ENCODE data around the gene CHERP.
"Not testable (repeated sequence)": the region's sequence is repeated elsewhere in the genome, so short reads cannot be mapped to it uniquely, and the experiment has no call there.

The CHERP gene

DNA sequence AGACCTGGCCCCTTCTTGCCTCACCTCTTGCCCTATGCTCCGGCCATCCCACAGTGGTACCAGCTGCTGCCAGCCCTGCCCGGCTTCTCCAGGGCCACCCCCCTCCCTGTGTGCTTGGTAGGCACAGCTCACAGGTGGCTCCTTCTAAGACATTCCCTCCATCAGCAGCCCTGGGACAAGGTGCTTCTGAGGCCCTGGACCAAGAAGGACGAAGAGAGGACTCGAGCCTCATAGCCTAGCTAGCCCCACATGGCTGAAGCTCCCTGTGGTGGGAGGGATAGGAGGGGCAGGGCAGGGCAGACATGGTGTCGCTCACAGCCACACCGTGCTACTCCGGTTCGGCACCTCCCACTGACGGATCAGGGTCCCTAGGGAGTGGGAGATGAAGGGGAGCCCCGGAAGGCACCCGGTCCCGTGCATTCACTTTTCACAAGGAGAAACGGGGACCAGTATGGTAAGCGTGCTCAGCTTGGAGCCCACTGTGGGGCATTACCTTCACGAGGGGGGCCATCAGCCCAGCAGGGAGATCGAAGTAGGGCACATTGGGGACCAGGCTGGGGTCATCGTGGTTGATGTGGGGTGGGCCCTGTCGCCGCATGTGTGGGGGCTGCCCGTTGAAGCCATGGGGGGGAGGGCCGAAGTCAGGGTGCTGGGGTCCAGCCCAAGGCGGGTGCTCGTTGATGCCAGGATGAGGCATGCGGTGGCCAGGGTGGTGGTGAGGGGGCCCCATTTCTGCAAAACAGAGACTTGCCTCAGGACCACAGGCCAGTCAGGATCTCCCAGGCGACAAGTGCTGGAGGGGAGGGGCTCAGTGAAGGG, 19.5 kb downstream of the CHERP start:
- Mint-ChIP-seq H3K9me3 (no peaks in the 10 kb centered on the region), H3K27me3 (ENCODE audit: low read depth) (no peaks in the 10 kb centered on the region), H3K27ac (no peak overlapping the region), H3K4me1 (ENCODE audit: low read depth) (no peaks in the 10 kb centered on the region), H3K36me3 (ENCODE audit: low read depth) (peaks cover 25% of the 10 kb centered on the region), H3K4me3 (no peak overlapping the region)

- Mint-ChIP-seq H3K27ac (no peak overlapping the region), H3K4me1 (ENCODE audit: low read depth) (no peaks in the 10 kb centered on the region), H3K4me3 (no peak overlapping the region), H3K27me3 (ENCODE audit: low read depth) (no peaks in the 10 kb centered on the region), H3K9me3 (no peaks in the 10 kb centered on the region), H3K36me3 (ENCODE audit: low read depth) (peaks cover 22% of the 10 kb centered on the region)
These were observed 20.4 kb downstream of the CHERP start for GRCh38 chr19:16521715-16522289.

GRCh38 chr19:16520986-16521624, 21.1 kb downstream of the CHERP start:
- Mint-ChIP-seq H3K27ac (no peak overlapping the region), H3K4me3 (no peak overlapping the region)

GRCh38 chr19:16520074-16520973, 21.9 kb downstream of the CHERP start:
- H3K9me3 Mint-ChIP-seq = no peaks in the 10 kb centered on the region
- H3K27me3 Mint-ChIP-seq (ENCODE audit: low read depth) = no peaks in the 10 kb centered on the region
- H3K4me1 Mint-ChIP-seq (ENCODE audit: low read depth) = no peaks in the 10 kb centered on the region
- H3K4me3 Mint-ChIP-seq = no peak overlapping the region
- peaks cover 22% of the 10 kb centered on the region for H3K36me3 Mint-ChIP-seq (ENCODE audit: low read depth)
- H3K27ac Mint-ChIP-seq = no peak overlapping the region

More at GRCh38 chr19:16520986-16521624, 21.1 kb downstream of the CHERP start:
- Mint-ChIP-seq H3K4me1 (ENCODE audit: low read depth) (no peaks in the 10 kb centered on the region), H3K9me3 (no peaks in the 10 kb centered on the region), H3K27me3 (ENCODE audit: low read depth) (no peaks in the 10 kb centered on the region), H3K36me3 (ENCODE audit: low read depth) (peaks cover 22% of the 10 kb centered on the region)

DNA sequence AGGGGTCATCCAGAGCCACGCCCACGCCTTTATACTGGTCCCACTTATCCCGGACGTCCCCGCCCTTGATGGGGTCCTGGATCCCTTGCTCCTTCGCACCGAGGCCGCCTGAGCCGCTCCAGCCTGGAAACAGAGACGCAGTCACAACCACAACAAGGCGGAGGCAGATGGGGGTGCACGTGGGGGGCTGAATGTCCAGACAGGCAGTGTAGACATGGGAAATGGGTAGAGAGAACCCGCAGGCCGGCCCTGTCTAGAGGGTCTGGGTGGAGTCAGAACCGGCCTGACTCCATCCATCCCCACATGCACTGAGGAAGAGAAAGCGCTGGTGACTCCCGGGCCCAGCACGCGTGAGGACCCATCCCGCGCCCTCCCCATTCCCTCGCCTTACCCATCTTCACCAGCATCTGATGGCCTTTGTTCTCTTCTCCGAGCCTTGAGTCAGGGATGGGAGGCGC, 23.0 kb downstream of the CHERP start:
- Mint-ChIP-seq H3K36me3 (ENCODE audit: low read depth) (peaks cover 22% of the 10 kb centered on the region), H3K27me3 (ENCODE audit: low read depth) (no peaks in the 10 kb centered on the region), H3K9me3 (no peaks in the 10 kb centered on the region), H3K27ac (no peak overlapping the region), H3K4me3 (no peak overlapping the region), H3K4me1 (ENCODE audit: low read depth) (no peaks in the 10 kb centered on the region)

DNA sequence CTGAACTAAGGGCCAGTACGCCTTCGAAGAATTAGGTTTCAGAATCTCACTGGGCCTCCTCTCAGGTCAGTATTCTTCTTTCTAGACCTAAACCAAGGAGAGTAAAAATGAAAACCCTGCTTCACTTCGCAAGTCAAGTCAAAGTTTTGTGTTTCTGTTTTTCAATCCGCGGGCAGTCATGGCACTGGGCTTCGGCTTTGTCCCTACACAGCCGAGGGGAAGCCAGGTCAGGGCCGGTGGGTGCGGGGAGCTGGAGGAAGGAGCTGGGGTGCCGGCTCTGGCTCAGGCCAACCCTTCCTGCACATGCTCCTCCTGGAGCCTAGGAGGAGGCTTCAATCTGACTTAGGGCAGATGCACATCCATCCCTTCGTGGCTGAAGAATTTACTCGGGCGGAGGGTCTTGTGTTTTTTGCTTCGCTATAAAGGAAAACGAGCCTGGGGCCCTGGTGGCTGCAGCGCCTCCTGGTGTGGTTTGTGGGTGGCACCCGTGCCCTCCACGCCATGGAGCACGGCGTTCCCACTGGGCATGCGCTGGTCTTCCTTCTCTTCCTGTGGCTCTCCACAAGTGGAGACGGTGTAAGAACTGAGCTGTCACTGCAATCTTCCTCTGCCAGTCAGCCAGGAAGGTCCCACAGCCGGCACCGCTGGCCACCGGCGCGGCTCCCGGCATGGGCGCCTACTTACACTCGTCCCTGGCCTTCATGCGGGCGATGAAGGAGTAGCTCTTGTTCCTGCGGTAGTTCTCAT, 23.6 kb downstream of the CHERP start:
- no peak overlapping the region for H3K27ac Mint-ChIP-seq
- no peaks in the 10 kb centered on the region for H3K27me3 Mint-ChIP-seq (ENCODE audit: low read depth)
- no peaks in the 10 kb centered on the region for H3K9me3 Mint-ChIP-seq
- no peak overlapping the region for H3K4me3 Mint-ChIP-seq
- no peaks in the 10 kb centered on the region for H3K4me1 Mint-ChIP-seq (ENCODE audit: low read depth)
- peaks cover 17% of the 10 kb centered on the region for H3K36me3 Mint-ChIP-seq (ENCODE audit: low read depth)

- Mint-ChIP-seq H3K4me3 (no peak overlapping the region), H3K27me3 (ENCODE audit: low read depth) (no peaks in the 10 kb centered on the region), H3K27ac (no peak overlapping the region), H3K9me3 (no peaks in the 10 kb centered on the region), H3K36me3 (ENCODE audit: low read depth) (peaks cover 13% of the 10 kb centered on the region), H3K4me1 (ENCODE audit: low read depth) (no peaks in the 10 kb centered on the region)
These were observed 24.2 kb downstream of the CHERP start for GRCh38 chr19:16518061-16518460.

- Mint-ChIP-seq H3K4me3 (no peak overlapping the region), H3K27me3 (ENCODE audit: low read depth) (no peaks in the 10 kb centered on the region), H3K9me3 (no peaks in the 10 kb centered on the region), H3K4me1 (ENCODE audit: low read depth) (no peaks in the 10 kb centered on the region), H3K27ac (no peak overlapping the region), H3K36me3 (ENCODE audit: low read depth) (peaks cover 11% of the 10 kb centered on the region)
These were observed 25.2 kb downstream of the CHERP start for GRCh38 chr19:16516923-16517610.

- Mint-ChIP-seq H3K9me3 (no peaks in the 10 kb centered on the region), H3K27ac (no peak overlapping the region), H3K4me3 (no peak overlapping the region), H3K27me3 (ENCODE audit: low read depth) (no peaks in the 10 kb centered on the region), H3K4me1 (ENCODE audit: low read depth) (no peaks in the 10 kb centered on the region), H3K36me3 (ENCODE audit: low read depth) (peaks cover 11% of the 10 kb centered on the region)
These were observed 25.9 kb downstream of the CHERP start for GRCh38 chr19:16516381-16516780.

GRCh38 chr19:16514383-16515019, 27.7 kb downstream of the CHERP start:
- H3K36me3 Mint-ChIP-seq (ENCODE audit: low read depth) = peaks cover 6% of the 10 kb centered on the region
- H3K4me1 Mint-ChIP-seq (ENCODE audit: low read depth) = no peaks in the 10 kb centered on the region
- no peak overlapping the region for H3K4me3 Mint-ChIP-seq
- H3K27ac Mint-ChIP-seq = no peak overlapping the region
- no peaks in the 10 kb centered on the region for H3K9me3 Mint-ChIP-seq
- no peaks in the 10 kb centered on the region for H3K27me3 Mint-ChIP-seq (ENCODE audit: low read depth)

GRCh38 chr19:16512611-16513010, 29.6 kb downstream of the CHERP start:
- H3K4me1 Mint-ChIP-seq (ENCODE audit: low read depth); H3K9me3 Mint-ChIP-seq; H3K36me3 Mint-ChIP-seq (ENCODE audit: low read depth); H3K27me3 Mint-ChIP-seq (ENCODE audit: low read depth); H3K27ac Mint-ChIP-seq; H3K4me3 Mint-ChIP-seq: not testable (repeated sequence)

GRCh38 chr19:16509141-16510061, 32.8 kb downstream of the CHERP start:
- no peaks in the 10 kb centered on the region for H3K4me1 Mint-ChIP-seq (ENCODE audit: low read depth)
- H3K36me3 Mint-ChIP-seq (ENCODE audit: low read depth) = no peaks in the 10 kb centered on the region
- no peak overlapping the region for H3K4me3 Mint-ChIP-seq
- H3K9me3 Mint-ChIP-seq = no peaks in the 10 kb centered on the region
- no peaks in the 10 kb centered on the region for H3K27me3 Mint-ChIP-seq (ENCODE audit: low read depth)
- no peak overlapping the region for H3K27ac Mint-ChIP-seq
